HG03097 (cell line): ENCODE measurements around the gene RTL10.

ENCODE experiments used
- ATAC-seq: cut with Tn5 transposase; IDR thresholded peaks from one replicate; pipeline ENCODE4 v1.9.1; 2021; ENCODE audit not compliant: unreplicated experiment, low FRiP score

The RTL10 gene, protein sequence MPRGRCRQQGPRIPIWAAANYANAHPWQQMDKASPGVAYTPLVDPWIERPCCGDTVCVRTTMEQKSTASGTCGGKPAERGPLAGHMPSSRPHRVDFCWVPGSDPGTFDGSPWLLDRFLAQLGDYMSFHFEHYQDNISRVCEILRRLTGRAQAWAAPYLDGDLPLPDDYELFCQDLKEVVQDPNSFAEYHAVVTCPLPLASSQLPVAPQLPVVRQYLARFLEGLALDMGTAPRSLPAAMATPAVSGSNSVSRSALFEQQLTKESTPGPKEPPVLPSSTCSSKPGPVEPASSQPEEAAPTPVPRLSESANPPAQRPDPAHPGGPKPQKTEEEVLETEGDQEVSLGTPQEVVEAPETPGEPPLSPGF

DNA sequence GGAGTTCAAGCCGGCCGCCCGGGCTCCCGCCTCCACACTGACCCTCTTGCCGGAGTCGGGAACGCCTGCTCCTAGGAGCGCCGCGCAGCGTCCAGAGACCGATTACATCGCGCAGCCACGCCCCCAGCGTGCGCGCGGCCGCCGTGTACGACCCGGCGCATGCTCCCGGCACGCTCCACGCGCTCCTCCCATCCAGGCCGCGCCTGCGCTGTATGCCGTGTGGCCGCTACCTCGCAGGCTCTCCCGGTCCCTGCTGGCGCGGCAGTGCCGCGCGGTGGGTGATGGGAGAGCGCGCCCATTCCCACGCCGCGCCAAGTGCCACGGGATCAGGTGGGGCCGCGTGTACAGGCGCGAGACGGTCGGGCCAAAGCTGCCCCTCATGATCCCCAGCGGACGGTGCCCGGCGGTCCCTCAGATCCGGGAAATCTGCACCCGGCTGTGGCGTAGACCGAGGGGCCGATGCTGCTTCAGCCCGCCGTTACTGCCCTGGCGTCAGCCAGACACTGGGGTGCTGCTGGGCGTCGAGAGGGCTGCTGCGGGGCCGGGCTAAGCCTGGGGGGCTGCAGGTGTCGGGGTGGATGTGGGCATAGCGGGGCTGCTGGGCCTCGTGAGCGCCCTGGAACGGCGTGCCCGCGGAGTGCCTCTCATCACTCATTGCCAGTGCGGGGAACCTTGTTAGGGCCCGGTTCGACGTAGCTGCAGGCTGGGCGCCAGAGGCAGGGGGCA lies at the start of gene RTL10, which contains the start of gene GNB1L:
Gene RTL10, minus strand, starts transcription at position 97 of the 726 bp plus-strand sequence. CDS start 2,613 bp downstream, outside the sequence.
Gene GNB1L, minus strand, starts transcription at position 97 of the 726 bp plus-strand sequence. CDS start 33,519 bp downstream, outside the sequence.
- ATAC-seq: peak; percentile 87

GRCh38 chr22:19904174-19904856 lies 49.6 kb upstream of the RTL10 start:
- no peak for ATAC-seq

- ATAC-seq: no peak
Observed at GRCh38 chr22:19903513-19903912, 48.8 kb upstream of the RTL10 start.

DNA sequence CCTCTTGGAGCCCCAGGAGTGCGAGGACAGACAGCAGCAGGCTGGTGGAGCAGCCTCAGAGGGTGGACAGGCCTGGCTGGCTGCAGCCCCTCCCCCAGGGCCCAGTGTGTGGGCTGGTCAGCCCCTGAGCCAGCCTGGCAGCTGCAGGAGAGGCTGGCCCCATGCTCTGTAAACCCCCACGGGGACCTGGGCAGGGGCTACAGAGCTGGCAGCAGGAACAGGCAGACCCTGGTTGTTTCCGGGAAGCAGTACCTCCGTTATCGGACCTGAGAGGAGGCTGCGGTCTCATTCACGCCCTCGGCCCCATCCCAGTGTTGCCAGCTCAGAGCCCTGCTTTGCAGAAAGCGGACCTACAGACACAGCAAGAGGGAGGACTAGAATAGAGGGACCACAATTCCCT lies 48.4 kb upstream of the RTL10 start:
- ATAC-seq: no peak

- ATAC-seq: no peak
Observed at GRCh38 chr22:19902245-19902715, 47.6 kb upstream of the RTL10 start.

- ATAC-seq: no peak
Observed at GRCh38 chr22:19901577-19902244, 47.0 kb upstream of the RTL10 start.

GRCh38 chr22:19900707-19901436 lies 46.2 kb upstream of the RTL10 start:
- no peak for ATAC-seq

GRCh38 chr22:19898831-19899567 lies 44.3 kb upstream of the RTL10 start:
- ATAC-seq: no peak

- ATAC-seq: no peak
Observed at GRCh38 chr22:19898145-19898544, 43.5 kb upstream of the RTL10 start.

DNA sequence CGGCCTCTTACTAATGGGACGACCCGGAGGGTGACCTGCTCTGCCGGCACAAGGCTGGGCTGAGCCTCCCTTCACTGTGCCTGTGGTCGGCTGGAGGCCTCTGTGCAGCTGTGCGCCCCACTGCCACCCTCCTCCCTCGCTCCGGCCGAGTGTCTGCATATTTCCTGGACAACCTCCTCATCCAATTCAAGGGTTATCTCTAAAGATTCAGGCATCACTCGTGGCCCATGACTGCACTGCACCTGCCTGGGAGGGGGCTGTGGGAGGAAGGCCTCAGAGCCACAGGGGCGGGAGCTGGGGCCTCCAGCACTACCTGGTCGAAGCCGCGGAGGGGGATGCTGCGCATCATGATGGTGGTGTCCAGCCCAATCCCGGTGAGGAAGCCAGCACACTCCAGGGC lies 43.1 kb upstream of the RTL10 start:
- no peak for ATAC-seq

- ATAC-seq: no peak
Observed at GRCh38 chr22:19896665-19897355, 42.1 kb upstream of the RTL10 start.

DNA sequence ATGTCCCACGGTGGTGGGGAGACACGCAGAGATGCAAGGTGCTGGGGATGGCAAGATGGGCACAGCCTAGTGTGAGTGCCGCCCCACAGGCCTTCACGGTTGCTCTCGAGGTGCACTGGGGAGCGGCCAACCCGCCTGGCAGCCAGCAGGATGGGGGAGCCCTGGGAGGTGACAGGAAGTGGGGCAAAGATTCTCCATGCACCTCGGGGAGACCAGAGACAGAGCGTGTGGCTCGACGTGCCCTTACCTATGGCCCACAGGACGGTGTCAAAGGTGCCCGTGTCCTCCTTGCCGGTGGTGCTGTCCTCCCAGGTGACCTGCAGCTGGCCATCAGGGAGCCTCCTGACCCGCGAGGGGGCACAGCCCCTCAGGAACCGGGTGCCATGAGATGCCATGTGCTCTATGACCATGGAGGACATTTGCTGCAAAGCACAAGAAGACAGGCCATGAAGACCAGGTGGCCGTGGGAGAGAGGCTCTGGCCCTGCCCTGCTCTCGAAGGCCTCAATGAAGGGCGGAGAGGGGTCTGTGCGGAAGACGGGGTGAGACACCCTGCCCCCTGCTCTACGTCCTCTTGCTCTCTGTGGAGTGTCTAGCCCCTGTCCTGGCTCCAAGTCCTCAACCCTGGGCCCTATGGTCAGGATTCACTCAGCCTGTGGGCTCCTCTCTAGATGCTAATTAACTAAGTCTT lies 40.6 kb upstream of the RTL10 start:
- ATAC-seq: no peak

- ATAC-seq: no peak
Observed at GRCh38 chr22:19893363-19893762, 38.7 kb upstream of the RTL10 start.

- no peak for ATAC-seq
Observed at GRCh38 chr22:19892925-19893324, 38.3 kb upstream of the RTL10 start.

GRCh38 chr22:19892257-19892879 lies 37.7 kb upstream of the RTL10 start:
- no peak for ATAC-seq

DNA sequence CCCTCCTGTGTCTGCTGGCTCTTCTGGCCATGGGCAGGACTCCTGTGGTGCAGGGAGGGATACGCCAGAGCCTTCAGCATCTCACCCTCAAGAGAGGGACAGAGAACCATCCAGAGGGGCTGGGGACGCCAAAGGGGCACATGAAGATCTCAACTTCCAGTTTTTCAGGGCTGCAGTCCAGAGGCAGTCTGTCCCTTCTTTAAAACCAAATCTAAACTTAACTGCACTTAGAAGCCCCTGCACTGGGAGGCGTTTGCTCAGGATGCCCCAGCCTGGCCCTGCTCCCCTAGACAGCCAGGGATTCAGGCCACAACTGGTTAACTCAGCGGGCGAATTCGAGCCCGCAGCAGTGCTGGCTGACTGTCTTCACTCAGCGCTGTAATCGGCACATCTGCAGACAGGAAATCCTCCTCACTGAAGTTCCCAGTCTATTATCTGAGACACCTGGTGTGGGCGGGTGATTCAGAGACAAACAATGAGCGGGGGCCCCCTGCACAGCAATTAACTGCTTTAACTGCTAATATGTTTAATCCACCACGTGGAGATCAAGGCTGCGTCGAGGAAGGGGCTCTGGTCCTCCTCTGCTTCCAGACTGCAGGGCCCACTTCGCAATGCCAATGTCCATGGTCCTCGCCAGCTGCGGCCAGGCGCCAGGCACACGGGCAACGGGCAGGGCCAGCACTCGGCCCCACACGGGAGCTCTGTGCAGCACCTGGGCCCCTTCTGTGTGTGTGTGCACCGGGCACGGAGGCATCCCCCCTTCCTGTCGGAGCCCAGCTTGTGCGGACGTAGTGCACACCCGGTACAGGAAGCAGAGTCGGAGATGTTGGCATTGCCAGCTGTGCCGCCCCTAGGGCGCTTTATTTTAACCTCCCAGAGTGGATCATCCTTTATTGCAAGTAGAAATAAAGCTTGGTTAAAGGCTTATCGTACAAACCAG lies 36.9 kb upstream of the RTL10 start:
- no peak for ATAC-seq
